RWPE2 (cell line): ENCODE data around the gene FAS.
"Not testable (repeated sequence)": the region's sequence is repeated elsewhere in the genome, so short reads cannot be mapped to it uniquely, and the experiment has no call there.

Experiments used
- ATAC-seq: fragments of 200-7000 bp; cut with Tn5 transposase; 3 replicates; pipeline ENCODE4 v1.9.1; 2021; ENCODE audit warnings: low read depth
- DNase-seq: peaks from one replicate; pipeline ENCODE4 v3.0.0-alpha.2; 2020; ENCODE audit warnings: low spot score
- H3K27ac ChIP-seq: fragments of 450-650 bp; 2 replicates; pipeline ENCODE4 v1.5.1; 2017; ENCODE audit warnings: mild to moderate bottlenecking; ENCODE audit not compliant: poor library complexity, severe bottlenecking
- H3K27me3 ChIP-seq: fragments of 250-450 bp; sonication (Bioruptor Pico); 2 replicates; pipeline ENCODE4 v1.5.1; 2021; ENCODE audit warnings: mild to moderate bottlenecking, moderate library complexity; ENCODE audit not compliant: insufficient read depth, poor library complexity, severe bottlenecking
- H3K36me3 ChIP-seq: fragments of 250-450 bp; sonication (Bioruptor Pico); 2 replicates; pipeline ENCODE4 v1.5.1; 2020; ENCODE audit warnings: low read depth, mild to moderate bottlenecking, moderate library complexity
- H3K4me1 ChIP-seq: fragments of 250-450 bp; sonication (Bioruptor Pico); 2 replicates; pipeline ENCODE4 v1.5.1; 2021; ENCODE audit warnings: mild to moderate bottlenecking, moderate library complexity; ENCODE audit not compliant: insufficient read depth, poor library complexity, severe bottlenecking
- H3K4me3 ChIP-seq: fragments of 250-450 bp; sonication (Bioruptor Pico); 2 replicates; pipeline ENCODE4 v1.5.1; 2021; ENCODE audit warnings: mild to moderate bottlenecking, moderate library complexity; ENCODE audit not compliant: severe bottlenecking
- H3K9me3 ChIP-seq: fragments of 250-450 bp; sonication (Bioruptor Pico); 2 replicates; pipeline ENCODE4 v1.5.1; 2021; ENCODE audit warnings: mild to moderate bottlenecking, moderate library complexity; ENCODE audit not compliant: severe bottlenecking
- CTCF ChIP-seq: fragments of 450-650 bp; IDR thresholded peaks from one replicate; pipeline ENCODE4 v1.5.1; 2017; ENCODE audit warnings: mild to moderate bottlenecking, moderate library complexity; ENCODE audit not compliant: poor library complexity, severe bottlenecking

FAS gene

GRCh38 chr10:89007129-89007893 is 16.7 kb downstream of the FAS start:
- Histone ChIP-seq H3K27me3 (no peaks in the 10 kb centered on the region), H3K9me3 (no peaks in the 10 kb centered on the region), H3K27ac (no peak overlapping the region), H3K36me3 (peaks cover 78% of the 10 kb centered on the region), H3K4me3 (no peak overlapping the region), H3K4me1 (no peaks in the 10 kb centered on the region)
- no peak for TF ChIP-seq CTCF
- ATAC-seq (no peak), DNase-seq (no peak)

GRCh38 chr10:89018700-89019346 is 28.2 kb downstream of the FAS start:
- not testable (repeated sequence) for DNase-seq, H3K27me3 ChIP-seq, H3K4me3 ChIP-seq, H3K9me3 ChIP-seq, ATAC-seq, H3K4me1 ChIP-seq, H3K27ac ChIP-seq
- peaks cover 36% of the 10 kb centered on the region for H3K36me3 ChIP-seq

- no peaks in the 10 kb centered on the region for H3K27me3 ChIP-seq
- peaks cover 6% of the 10 kb centered on the region for H3K4me1 ChIP-seq
- DNase-seq (no peak), ATAC-seq (no peak)
- no peak overlapping the region for H3K4me3 ChIP-seq
- peaks cover 26% of the 10 kb centered on the region for H3K36me3 ChIP-seq
- H3K9me3 ChIP-seq, result peaks cover 2% of the 10 kb centered on the region
- TF ChIP-seq CTCF, result no peak
- no peak overlapping the region for H3K27ac ChIP-seq
These were observed 29.1 kb downstream of the FAS start for GRCh38 chr10:89019569-89020327.

- not testable (repeated sequence) for H3K27ac ChIP-seq, H3K4me1 ChIP-seq, ATAC-seq, DNase-seq, H3K27me3 ChIP-seq, H3K4me3 ChIP-seq, H3K9me3 ChIP-seq
- peaks cover 16% of the 10 kb centered on the region for H3K36me3 ChIP-seq
These were observed 30.9 kb downstream of the FAS start for GRCh38 chr10:89021526-89021925.

- TF ChIP-seq CTCF, result no peak
- ATAC-seq, result peak; percentile 89
- Histone ChIP-seq H3K4me3 (no peak overlapping the region), H3K36me3 (peaks cover 16% of the 10 kb centered on the region), H3K27ac (no peak overlapping the region), H3K27me3 (no peaks in the 10 kb centered on the region), H3K9me3 (peaks cover 2% of the 10 kb centered on the region), H3K4me1 (peaks cover 6% of the 10 kb centered on the region)
- DNase-seq, result no peak
These were observed 32.1 kb downstream of the FAS start for GRCh38 chr10:89022734-89023133.
